BE2C (cell line): ENCODE data around the gene GGCT.

Experiments
- DNase-seq: peaks from one replicate; pipeline ENCODE4 v3.0.0-alpha.2; 2020
- H3K27me3 ChIP-seq: fragments of 250-450 bp; sonication (Bioruptor Pico); 2 replicates; pipeline ENCODE4 v1.5.1; 2020; ENCODE audit warnings: mild to moderate bottlenecking
- H3K36me3 ChIP-seq: fragments of 250-450 bp; sonication (Bioruptor Pico); 2 replicates; pipeline ENCODE4 v1.5.1; 2020; ENCODE audit warnings: mild to moderate bottlenecking
- H3K4me1 ChIP-seq: fragments of 250-450 bp; sonication (Bioruptor Pico); 2 replicates; pipeline ENCODE4 v1.5.1; 2020
- H3K4me3 ChIP-seq: 2 replicates; pipeline ENCODE4 v1.5.1; 2011; ENCODE audit warnings: low read depth, low read length
- H3K9me3 ChIP-seq: fragments of 250-450 bp; sonication (Bioruptor Pico); 2 replicates; pipeline ENCODE4 v1.5.1; 2020
- CTCF ChIP-seq: IDR thresholded peaks from 2 replicates; pipeline ENCODE4 v1.5.1; 2012; ENCODE audit warnings: mild to moderate bottlenecking, low read depth, low read length

GGCT gene

GRCh38 chr7:30476459-30477145 lies 28.0 kb downstream of the GGCT start:
- H3K9me3 ChIP-seq = no peaks in the 10 kb centered on the region
- no peaks in the 10 kb centered on the region for H3K27me3 ChIP-seq
- no peak for TF ChIP-seq CTCF
- H3K4me3 ChIP-seq = no peak overlapping the region
- H3K36me3 ChIP-seq = no peaks in the 10 kb centered on the region
- no peak for DNase-seq
- no peaks in the 10 kb centered on the region for H3K4me1 ChIP-seq

GRCh38 chr7:30475580-30475979 lies 29.0 kb downstream of the GGCT start:
- TF ChIP-seq CTCF = no peak
- Histone ChIP-seq H3K9me3 (no peaks in the 10 kb centered on the region), H3K36me3 (no peaks in the 10 kb centered on the region), H3K27me3 (no peaks in the 10 kb centered on the region), H3K4me3 (no peak overlapping the region), H3K4me1 (peaks cover 6% of the 10 kb centered on the region)
- no peak for DNase-seq

- no peak for DNase-seq
- Histone ChIP-seq H3K36me3 (no peaks in the 10 kb centered on the region), H3K9me3 (no peaks in the 10 kb centered on the region), H3K4me1 (peaks cover 13% of the 10 kb centered on the region), H3K27me3 (no peaks in the 10 kb centered on the region), H3K4me3 (no peak overlapping the region)
- no peak for TF ChIP-seq CTCF
Observed at GRCh38 chr7:30474893-30475292, 29.7 kb downstream of the GGCT start.

GRCh38 chr7:30474485-30474884 lies 30.1 kb downstream of the GGCT start:
- TF ChIP-seq CTCF = no peak
- Histone ChIP-seq H3K9me3 (no peaks in the 10 kb centered on the region), H3K4me1 (peaks cover 16% of the 10 kb centered on the region), H3K36me3 (no peaks in the 10 kb centered on the region), H3K27me3 (no peaks in the 10 kb centered on the region), H3K4me3 (no peak overlapping the region)
- DNase-seq = no peak

- peaks cover 16% of the 10 kb centered on the region for H3K4me1 ChIP-seq
- no peaks in the 10 kb centered on the region for H3K27me3 ChIP-seq
- TF ChIP-seq CTCF = no peak
- H3K36me3 ChIP-seq = no peaks in the 10 kb centered on the region
- no peak for DNase-seq
- H3K4me3 ChIP-seq = no peak overlapping the region
- H3K9me3 ChIP-seq = no peaks in the 10 kb centered on the region
Observed at GRCh38 chr7:30473903-30474302, 30.7 kb downstream of the GGCT start.

- no peaks in the 10 kb centered on the region for H3K27me3 ChIP-seq
- peaks cover 16% of the 10 kb centered on the region for H3K4me1 ChIP-seq
- H3K4me3 ChIP-seq = no peak overlapping the region
- TF ChIP-seq CTCF = no peak
- no peak for DNase-seq
- no peaks in the 10 kb centered on the region for H3K36me3 ChIP-seq
- H3K9me3 ChIP-seq = no peaks in the 10 kb centered on the region
Observed at GRCh38 chr7:30472784-30473775, 31.5 kb downstream of the GGCT start.
